HG03432 (cell line): ENCODE measurements around the gene CCDC167.

ENCODE experiments used
- ATAC-seq: cut with Tn5 transposase; IDR thresholded peaks from one replicate; pipeline ENCODE4 v1.9.1; 2021; ENCODE audit warnings: mild to moderate bottlenecking, moderate library complexity; ENCODE audit not compliant: unreplicated experiment

The CCDC167 gene

DNA sequence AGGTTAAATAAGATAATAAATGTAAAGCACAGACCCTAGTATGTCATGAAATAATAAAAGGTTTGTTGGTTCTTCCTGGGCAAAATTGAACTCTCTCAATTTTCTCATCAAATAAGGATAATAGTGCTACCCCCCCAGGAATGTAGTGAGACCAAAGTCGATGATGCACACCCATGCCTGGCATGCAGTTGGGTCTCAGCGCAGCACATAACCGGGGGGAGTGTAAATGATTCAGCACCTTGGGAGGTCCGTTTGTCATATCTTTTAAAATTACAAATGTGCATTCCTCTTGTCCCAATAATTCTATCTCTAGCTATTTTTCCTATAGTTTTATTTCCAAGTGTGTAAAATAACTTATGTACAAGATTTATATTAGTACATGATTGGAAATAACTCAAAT is 31.3 kb upstream of the CCDC167 start:
- no peak for ATAC-seq

- no peak for ATAC-seq
These were observed 30.6 kb upstream of the CCDC167 start for GRCh38 chr6:37530297-37530696.

GRCh38 chr6:37528541-37528940 is 28.8 kb upstream of the CCDC167 start:
- ATAC-seq = no peak

- no peak for ATAC-seq
These were observed 26.0 kb upstream of the CCDC167 start for GRCh38 chr6:37525460-37526357.

DNA sequence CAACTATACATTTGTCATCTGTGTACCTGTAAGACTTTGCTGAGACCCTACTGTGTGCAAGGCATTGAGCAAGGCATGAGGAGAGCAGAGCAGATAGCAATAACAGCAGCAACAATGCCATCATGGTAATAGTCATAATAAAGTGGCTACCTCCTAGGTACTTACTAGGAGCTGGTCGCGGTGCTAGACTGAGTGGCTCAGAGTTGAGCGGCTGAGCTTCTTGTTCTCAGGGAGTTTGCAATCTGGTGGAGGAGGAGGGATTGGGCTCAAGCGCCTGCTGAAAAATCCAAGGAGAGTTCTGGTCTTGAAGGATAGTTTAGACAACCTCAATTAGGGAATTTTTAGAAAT is 25.3 kb upstream of the CCDC167 start:
- no peak for ATAC-seq

GRCh38 chr6:37524025-37524969 is 24.6 kb upstream of the CCDC167 start:
- ATAC-seq = no peak

GRCh38 chr6:37523412-37523811 is 23.7 kb upstream of the CCDC167 start:
- ATAC-seq = no peak

GRCh38 chr6:37522836-37523235 is 23.1 kb upstream of the CCDC167 start:
- no peak for ATAC-seq

DNA sequence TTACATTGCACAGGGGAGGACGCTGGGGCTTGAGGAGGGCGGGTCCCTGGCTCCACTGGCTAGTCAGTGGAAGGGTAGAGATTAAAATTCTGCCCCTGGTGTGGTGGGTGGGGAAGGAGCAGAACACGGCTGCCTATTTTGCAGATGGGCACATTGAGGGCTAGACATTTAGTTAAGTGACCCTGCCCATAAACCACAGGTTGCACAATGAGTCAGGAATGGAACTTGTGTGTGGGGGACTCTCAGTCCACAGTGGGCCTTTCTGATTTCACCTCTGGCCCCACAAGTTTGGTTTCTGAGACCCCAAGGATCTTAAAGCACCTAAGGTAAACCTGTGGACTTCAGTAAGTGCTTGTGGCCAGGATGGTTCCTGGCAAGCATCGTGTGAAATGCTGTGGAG is 22.0 kb upstream of the CCDC167 start:
- ATAC-seq = no peak

- no peak for ATAC-seq
These were observed 21.2 kb upstream of the CCDC167 start for GRCh38 chr6:37520926-37521325.

DNA sequence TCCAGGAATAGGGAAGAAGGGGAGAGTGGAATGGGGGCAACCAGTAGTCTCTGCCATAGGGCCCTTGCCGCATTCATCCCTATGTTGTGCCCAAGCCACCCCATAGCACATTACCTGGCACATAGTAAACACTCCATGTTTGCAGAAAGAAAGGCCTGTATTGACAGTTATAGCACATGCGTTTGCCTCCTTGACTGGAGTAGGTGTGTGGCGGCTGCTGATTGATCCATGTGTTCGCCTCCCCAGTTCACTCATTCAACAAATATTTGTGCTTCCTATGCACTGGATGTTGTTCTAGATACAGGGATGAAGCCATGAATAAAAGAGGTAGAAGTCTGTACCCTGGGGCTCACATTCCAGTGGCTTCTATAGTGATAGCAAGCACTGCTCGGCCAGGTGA is 19.8 kb upstream of the CCDC167 start:
- no peak for ATAC-seq

DNA sequence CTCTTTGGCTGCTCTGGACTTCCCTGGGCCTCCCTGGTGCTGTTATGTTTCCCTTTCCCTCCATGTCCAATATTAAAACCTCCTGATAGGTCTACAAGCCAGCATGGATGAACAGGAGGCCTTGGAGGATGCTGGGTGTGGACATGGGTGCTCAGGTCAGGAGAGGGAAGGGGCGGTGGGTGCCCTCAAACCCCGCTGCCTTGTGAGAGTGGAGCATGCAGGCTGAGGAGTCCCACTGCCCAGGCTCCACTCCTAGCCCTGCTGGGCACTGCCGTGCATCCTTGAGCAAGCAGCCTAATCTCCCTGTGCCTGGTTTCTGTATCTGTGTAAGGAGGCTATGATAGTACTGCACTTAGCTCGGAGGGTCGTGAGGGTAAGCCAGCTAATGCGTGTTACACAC is 18.4 kb upstream of the CCDC167 start:
- ATAC-seq = no peak

DNA sequence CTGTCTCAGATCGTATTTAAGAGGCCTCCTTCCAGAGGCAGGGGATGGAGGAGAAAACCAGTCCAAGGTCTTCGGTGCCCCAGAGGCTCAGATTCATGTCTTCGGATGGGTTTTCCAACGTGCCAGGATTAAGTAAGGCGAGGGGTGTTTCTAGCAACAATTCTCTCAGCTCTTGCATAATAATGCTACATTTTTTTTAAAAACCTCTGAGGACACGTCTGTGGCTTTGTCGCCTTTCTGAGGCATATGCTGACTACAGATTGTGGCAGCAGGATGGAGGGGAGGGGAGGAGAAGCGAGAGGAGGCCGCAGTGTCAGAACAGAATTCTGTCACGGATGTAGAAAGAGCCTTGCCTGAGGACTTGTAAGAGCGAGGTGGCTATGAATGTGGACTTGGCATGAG is 17.7 kb upstream of the CCDC167 start:
- ATAC-seq = peak; percentile 23

- ATAC-seq = peak; percentile 12
These were observed 17.3 kb upstream of the CCDC167 start for GRCh38 chr6:37516920-37517405.

- ATAC-seq = peak; percentile 74
These were observed 16.6 kb upstream of the CCDC167 start for GRCh38 chr6:37516076-37516919.

DNA sequence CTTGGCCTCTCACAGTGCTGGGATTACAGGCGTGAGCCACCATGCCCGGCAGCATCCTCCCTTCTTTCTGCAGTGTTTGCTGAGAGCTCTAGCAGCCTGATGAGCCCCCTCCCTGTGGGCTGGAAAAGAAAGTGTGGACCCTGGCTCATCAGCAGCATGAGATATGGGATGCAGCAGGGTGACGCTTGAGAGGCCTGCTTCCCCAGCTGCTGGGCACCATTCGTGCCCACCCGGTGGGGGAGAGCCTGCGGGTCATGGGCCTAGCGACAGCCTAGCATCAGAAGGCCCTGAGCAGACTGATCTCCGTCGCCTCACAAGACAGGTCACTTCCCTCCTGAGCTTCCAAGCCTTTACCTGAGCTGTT is 16.0 kb upstream of the CCDC167 start:
- ATAC-seq = no peak

GRCh38 chr6:37514837-37515236 is 15.1 kb upstream of the CCDC167 start:
- no peak for ATAC-seq

GRCh38 chr6:37514321-37514771 is 14.7 kb upstream of the CCDC167 start:
- no peak for ATAC-seq

GRCh38 chr6:37513576-37513975 is 13.9 kb upstream of the CCDC167 start:
- ATAC-seq = no peak

GRCh38 chr6:37513155-37513554 is 13.5 kb upstream of the CCDC167 start:
- no peak for ATAC-seq
